ENCODE measurements around the gene PPEF2. TPM values are rescaled to one million over a fixed set of nuclear protein-coding genes. Genes with fewer than 3 reads are reported as not detected.

The PPEF2 gene
- total and polyA plus RNA-seq, 2 donors (not counting 1 experiment from before 2014, with no cell fraction given), result not detected

DNA sequence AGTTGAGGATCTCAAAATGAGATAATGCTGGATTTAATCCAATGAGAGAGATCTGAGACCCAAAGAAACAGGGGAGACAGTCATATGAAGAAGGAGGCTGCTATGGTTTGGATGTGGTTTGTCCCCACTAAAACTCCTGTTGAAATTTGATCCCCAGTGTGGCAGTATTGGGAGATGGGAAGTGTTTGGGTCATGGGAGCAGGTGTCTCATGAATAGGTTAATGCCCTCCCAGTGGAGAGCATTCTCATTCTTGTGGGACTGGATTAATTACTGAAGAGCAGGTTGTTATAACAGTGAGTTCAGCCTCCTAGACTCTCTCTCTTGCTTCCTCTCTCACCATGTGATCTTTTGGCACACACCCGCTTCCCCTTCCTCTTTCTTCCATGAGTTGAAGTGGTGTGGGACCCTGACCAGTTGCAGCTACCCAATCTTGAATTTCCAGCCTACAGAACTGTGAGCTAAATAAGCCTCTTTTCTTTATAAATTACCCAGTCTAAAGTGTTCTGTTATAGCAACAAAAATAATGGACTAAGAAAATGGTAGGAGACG lies 70.3 kb downstream of the PPEF2 start:
- TF ChIP-seq EZH2 (IDR thresholded peaks at IDR 0.05; ENCODE audit: low read length, missing control alignments), result no peak
- TF ChIP-seq, protein P1, sequence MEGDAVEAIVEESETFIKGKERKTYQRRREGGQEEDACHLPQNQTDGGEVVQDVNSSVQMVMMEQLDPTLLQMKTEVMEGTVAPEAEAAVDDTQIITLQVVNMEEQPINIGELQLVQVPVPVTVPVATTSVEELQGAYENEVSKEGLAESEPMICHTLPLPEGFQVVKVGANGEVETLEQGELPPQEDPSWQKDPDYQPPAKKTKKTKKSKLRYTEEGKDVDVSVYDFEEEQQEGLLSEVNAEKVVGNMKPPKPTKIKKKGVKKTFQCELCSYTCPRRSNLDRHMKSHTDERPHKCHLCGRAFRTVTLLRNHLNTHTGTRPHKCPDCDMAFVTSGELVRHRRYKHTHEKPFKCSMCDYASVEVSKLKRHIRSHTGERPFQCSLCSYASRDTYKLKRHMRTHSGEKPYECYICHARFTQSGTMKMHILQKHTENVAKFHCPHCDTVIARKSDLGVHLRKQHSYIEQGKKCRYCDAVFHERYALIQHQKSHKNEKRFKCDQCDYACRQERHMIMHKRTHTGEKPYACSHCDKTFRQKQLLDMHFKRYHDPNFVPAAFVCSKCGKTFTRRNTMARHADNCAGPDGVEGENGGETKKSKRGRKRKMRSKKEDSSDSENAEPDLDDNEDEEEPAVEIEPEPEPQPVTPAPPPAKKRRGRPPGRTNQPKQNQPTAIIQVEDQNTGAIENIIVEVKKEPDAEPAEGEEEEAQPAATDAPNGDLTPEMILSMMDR (conservative IDR thresholded peaks at IDR 0.05 in 1 of 2, IDR thresholded peaks at IDR 0.05 in 1 of 2; ENCODE audit: low read depth in 1 of 2, low read length in 2 of 2), result no peak
- Histone ChIP-seq H3K27ac (ENCODE audit: insufficient read depth, low read length) (no peak overlapping the region), H2AFZ (ENCODE audit: low read length) (no peak overlapping the region), H3K27me3 (ENCODE audit: control insufficient read depth, insufficient read depth, low read length) (no peaks in the 10 kb centered on the region), H3K9ac (ENCODE audit: insufficient read depth, low read length) (no peak overlapping the region), H3K4me3 (replicated peaks in 1 of 4; ENCODE audit: control extremely low read depth in 1 of 4, insufficient read depth in 1 of 4, low read depth in 3 of 4, low read length in 4 of 4) (no peak overlapping the region), H4K20me1 (ENCODE audit: control insufficient read depth, extremely low read depth, insufficient read depth, low read length) (no peaks in the 10 kb centered on the region), H3K9me3 (ENCODE audit: control insufficient read depth, insufficient read depth, low read depth, low read length) (no peaks in the 10 kb centered on the region), H3K4me1 (ENCODE audit: control insufficient read depth, extremely low read depth, insufficient read depth, low read length) (no peaks in the 10 kb centered on the region), H3K79me2 (ENCODE audit: control insufficient read depth, insufficient read depth, low read length) (no peaks in the 10 kb centered on the region), H3K4me2 (ENCODE audit: extremely low read depth, insufficient read depth, low read length) (no peak overlapping the region), H3K36me3 (ENCODE audit: control insufficient read depth, insufficient read depth, low read length) (no peaks in the 10 kb centered on the region)
- DNase-seq (ENCODE audit: low read depth in 2 of 2), result no peak

DNA sequence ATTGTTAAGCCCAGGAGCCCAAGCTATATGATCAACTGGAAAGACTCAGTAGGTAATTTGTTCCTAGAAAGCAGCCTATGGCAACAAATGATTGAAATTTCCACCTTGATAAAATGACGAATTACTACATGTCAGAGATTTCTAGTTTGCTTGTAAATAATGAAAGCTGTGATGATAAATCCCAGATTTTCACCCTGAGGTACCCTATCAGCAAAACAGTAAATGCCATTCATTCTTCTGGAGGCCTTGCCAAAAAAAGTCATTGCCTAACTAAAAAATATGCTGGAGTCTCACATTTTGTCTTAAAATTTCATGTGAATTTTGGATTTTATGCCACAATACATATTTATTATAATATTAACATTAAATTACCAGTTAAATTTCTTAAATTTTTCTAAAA lies 71.3 kb downstream of the PPEF2 start:
- H3K79me2 ChIP-seq (ENCODE audit: control insufficient read depth, insufficient read depth, low read length), result no peaks in the 10 kb centered on the region
- H3K4me2 ChIP-seq (ENCODE audit: extremely low read depth, insufficient read depth, low read length), result no peak overlapping the region
- TF ChIP-seq, protein P1 (conservative IDR thresholded peaks at IDR 0.05 in 1 of 2, IDR thresholded peaks at IDR 0.05 in 1 of 2; ENCODE audit: low read depth in 1 of 2, low read length in 2 of 2), result no peak
- no peak for TF ChIP-seq EZH2 (IDR thresholded peaks at IDR 0.05; ENCODE audit: low read length, missing control alignments)
- no peaks in the 10 kb centered on the region for H4K20me1 ChIP-seq (ENCODE audit: control insufficient read depth, extremely low read depth, insufficient read depth, low read length)
- H3K4me1 ChIP-seq (ENCODE audit: control insufficient read depth, extremely low read depth, insufficient read depth, low read length), result no peaks in the 10 kb centered on the region
- H3K27ac ChIP-seq (ENCODE audit: insufficient read depth, low read length), result no peak overlapping the region
- H3K36me3 ChIP-seq (ENCODE audit: control insufficient read depth, insufficient read depth, low read length), result no peaks in the 10 kb centered on the region
- H3K27me3 ChIP-seq (ENCODE audit: control insufficient read depth, insufficient read depth, low read length), result no peaks in the 10 kb centered on the region
- H2AFZ ChIP-seq (ENCODE audit: low read length), result no peak overlapping the region
- H3K9ac ChIP-seq (ENCODE audit: insufficient read depth, low read length), result no peak overlapping the region
- peak in 1 of 2 donors; percentile 24 for DNase-seq (ENCODE audit: low read depth in 2 of 2)
- H3K4me3 ChIP-seq (replicated peaks in 1 of 4; ENCODE audit: control extremely low read depth in 1 of 4, insufficient read depth in 1 of 4, low read depth in 3 of 4, low read length in 4 of 4), result no peak overlapping the region
- no peaks in the 10 kb centered on the region for H3K9me3 ChIP-seq (ENCODE audit: control insufficient read depth, insufficient read depth, low read depth, low read length)

DNA sequence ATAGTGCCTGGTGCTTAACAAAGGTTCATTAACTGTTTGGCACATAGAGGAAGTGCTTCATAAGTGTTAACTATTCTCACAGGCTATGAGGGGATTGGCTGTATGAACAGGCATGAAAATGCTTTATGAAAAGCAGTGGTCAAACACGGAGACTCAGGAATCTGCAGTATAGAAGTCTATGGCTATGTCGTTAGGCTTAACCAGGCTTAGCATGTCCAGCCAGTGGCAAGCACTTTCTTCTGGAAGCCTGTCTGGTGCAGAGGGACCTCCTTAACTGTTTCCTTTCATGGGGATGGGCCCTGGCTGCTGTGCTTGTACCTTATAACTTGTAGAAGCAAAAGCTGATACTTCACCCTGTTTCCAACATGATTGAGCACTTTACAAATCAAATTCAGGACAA lies 78.4 kb downstream of the PPEF2 start:
- Histone ChIP-seq H3K79me2 (ENCODE audit: control insufficient read depth, insufficient read depth, low read length) (no peaks in the 10 kb centered on the region), H3K4me1 (ENCODE audit: control insufficient read depth, extremely low read depth, insufficient read depth, low read length) (no peaks in the 10 kb centered on the region), H3K27me3 (ENCODE audit: control insufficient read depth, insufficient read depth, low read length) (no peaks in the 10 kb centered on the region), H2AFZ (ENCODE audit: low read length) (no peak overlapping the region), H3K4me3 (replicated peaks in 1 of 4; ENCODE audit: control extremely low read depth in 1 of 4, insufficient read depth in 1 of 4, low read depth in 3 of 4, low read length in 4 of 4) (no peak overlapping the region), H3K4me2 (ENCODE audit: extremely low read depth, insufficient read depth, low read length) (no peak overlapping the region), H3K9me3 (ENCODE audit: control insufficient read depth, insufficient read depth, low read depth, low read length) (no peaks in the 10 kb centered on the region), H4K20me1 (ENCODE audit: control insufficient read depth, extremely low read depth, insufficient read depth, low read length) (no peaks in the 10 kb centered on the region), H3K36me3 (ENCODE audit: control insufficient read depth, insufficient read depth, low read length) (no peaks in the 10 kb centered on the region), H3K27ac (ENCODE audit: insufficient read depth, low read length) (no peak overlapping the region), H3K9ac (ENCODE audit: insufficient read depth, low read length) (no peak overlapping the region)
- no peak for DNase-seq (ENCODE audit: low read depth in 2 of 2)
- TF ChIP-seq, protein P1 (conservative IDR thresholded peaks at IDR 0.05 in 1 of 2, IDR thresholded peaks at IDR 0.05 in 1 of 2; ENCODE audit: low read depth in 1 of 2, low read length in 2 of 2), result no peak
- no peak for TF ChIP-seq EZH2 (IDR thresholded peaks at IDR 0.05; ENCODE audit: low read length, missing control alignments)
